Stimulated activated CD4-positive, alpha-beta T cell treated with anti-CD3 and anti-CD28 coated beads, Interleukin-4, amount 100 ng/mL, for 48 hours (primary cell): ENCODE measurements around the gene TSR1.
A peak's percentile ranks its signal among the peaks of the same experiment; 100 is the strongest.

Experiments
- DNase-seq, 2 donors: peaks; one replicate each; pipeline ENCODE4 v3.0.0-alpha.2; 2020; ENCODE audit warnings: low read depth in 2 of 2

Gene TSR1

DNA sequence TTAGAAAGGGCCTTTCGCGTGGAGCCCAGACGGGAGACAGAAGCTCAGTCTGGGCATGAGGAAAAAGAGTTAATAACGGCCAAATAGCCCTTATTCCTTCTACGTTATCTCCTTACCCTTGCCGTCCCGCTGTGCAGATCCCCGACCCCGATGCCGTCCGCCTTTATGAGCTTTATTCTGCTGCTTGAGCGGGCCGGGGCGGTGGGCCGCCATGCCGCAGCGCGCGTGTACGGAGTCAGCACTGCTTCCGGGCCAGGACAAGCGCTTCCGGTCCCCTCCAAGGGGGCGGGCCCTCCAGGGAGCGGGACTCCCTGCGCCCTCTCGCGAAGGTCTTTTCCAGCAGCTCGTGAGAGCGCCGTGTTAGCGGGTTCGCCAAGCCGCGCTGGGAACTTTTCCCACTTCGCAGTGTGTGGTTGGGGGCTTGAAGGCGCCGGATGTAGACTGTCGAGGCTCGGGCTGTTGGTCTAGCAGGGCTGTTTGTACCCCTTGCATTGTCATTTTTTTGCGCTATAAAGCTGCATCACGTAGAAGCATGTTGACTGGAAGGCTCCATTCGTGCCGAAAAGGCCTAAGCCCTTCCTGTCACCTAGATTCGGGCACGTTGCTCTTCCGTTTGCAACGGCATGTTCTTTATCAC is at the start of gene TSR1:
Gene TSR1 (minus strand): TSS at position 243 of the 637 bp plus-strand sequence. CDS start 30 bp downstream, at position 213.
- peak; percentile 82 to 90 for DNase-seq

GRCh38 chr17:2385240-2386210 is 49.3 kb upstream of the TSR1 start:
- no peak for DNase-seq

- no peak for DNase-seq
These were observed 48.3 kb upstream of the TSR1 start for GRCh38 chr17:2384439-2385127.

- no peak for DNase-seq
These were observed 47.4 kb upstream of the TSR1 start for GRCh38 chr17:2383628-2384167.

DNA sequence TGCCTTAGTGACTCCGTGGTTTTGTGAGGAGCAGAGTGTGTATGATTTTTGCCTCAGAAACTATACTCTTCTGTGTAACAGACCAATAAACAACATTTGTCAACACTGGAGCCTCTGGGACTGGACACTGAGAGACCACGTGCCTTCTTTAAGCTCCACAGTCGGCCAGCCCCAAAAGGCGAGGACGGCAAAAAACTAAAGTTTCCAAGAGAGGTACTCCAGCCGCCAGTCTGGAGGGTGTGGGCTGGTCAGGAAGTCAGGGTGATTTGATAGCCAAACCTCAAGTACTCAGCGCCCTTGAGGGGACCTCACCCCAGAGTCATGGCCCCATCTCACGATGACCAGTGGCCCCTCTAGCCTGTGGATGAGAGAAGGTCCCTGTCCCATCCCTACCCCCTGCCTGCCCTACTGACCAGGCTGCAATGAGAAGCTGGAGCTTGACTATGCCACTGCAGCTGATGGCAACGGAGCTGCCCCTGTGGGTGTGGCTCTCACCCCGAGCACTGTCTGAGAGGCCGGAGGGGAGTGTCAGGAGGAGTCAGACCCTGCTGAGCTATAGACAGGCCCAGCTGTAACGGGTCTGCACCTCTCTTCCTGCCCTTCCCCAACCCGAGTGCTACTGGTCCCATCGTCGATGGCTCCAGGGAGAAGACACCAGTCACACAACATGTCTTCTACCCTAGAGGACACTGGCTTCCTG is 44.8 kb upstream of the TSR1 start:
- no peak for DNase-seq

DNA sequence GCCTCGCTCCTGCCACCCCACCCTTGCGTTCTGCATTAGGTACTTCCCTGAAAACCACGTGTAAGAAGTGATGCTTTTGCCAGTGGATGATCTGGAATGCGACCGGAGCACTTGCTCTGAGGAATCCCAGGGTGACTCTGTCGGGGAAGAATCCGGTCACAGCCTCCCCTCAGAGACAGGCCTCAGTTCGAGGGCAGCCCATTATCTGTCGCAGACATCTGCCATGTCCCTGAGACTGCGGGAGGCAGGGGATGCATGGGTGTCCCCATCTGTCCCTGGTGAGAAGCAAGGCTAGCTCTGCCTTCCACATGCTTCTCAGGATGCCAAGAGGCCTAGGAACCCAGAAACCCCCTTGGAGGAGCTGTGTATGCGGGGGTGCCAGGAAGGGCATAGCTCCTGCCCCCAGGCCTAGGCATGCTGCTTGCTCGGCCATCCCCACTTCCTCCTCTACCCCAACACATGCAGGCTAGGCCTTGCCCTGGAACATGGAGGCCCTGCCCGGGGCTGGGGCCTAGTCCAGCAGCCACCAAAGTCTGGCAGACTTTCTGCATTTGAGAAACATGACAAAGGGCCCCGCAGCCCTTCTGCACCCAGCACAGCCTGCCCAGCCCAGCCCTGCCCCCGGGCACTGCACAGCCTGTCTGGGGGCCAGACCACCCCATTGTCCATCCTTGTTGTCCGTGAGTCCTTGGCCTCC is 44.1 kb upstream of the TSR1 start:
- no peak for DNase-seq

GRCh38 chr17:2379489-2380225 is 43.4 kb upstream of the TSR1 start:
- no peak for DNase-seq

DNA sequence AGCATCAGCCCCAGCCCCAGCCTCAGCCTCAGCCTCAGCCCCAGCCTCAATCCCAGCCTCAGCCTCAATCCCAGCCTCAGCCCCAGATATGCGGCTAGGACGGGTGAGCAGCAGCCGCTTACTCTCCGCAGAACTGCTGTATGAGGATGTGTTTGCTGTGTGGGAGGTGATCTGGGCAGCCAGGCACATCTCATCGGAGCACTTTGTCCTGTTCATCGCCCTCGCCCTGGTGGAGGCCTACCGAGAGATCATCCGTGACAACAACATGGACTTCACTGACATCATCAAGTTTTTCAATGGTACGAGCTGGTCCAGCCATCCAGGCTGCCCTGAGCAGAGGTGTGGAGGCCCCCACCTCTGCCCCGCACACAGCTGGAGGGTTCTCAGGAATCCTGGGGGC is 42.6 kb upstream of the TSR1 start:
- DNase-seq = no peak

- no peak for DNase-seq
These were observed 41.4 kb upstream of the TSR1 start for GRCh38 chr17:2377659-2378058.

- DNase-seq = no peak
These were observed 39.9 kb upstream of the TSR1 start for GRCh38 chr17:2376107-2376506.

GRCh38 chr17:2375406-2375805 is 39.1 kb upstream of the TSR1 start:
- DNase-seq = no peak

DNA sequence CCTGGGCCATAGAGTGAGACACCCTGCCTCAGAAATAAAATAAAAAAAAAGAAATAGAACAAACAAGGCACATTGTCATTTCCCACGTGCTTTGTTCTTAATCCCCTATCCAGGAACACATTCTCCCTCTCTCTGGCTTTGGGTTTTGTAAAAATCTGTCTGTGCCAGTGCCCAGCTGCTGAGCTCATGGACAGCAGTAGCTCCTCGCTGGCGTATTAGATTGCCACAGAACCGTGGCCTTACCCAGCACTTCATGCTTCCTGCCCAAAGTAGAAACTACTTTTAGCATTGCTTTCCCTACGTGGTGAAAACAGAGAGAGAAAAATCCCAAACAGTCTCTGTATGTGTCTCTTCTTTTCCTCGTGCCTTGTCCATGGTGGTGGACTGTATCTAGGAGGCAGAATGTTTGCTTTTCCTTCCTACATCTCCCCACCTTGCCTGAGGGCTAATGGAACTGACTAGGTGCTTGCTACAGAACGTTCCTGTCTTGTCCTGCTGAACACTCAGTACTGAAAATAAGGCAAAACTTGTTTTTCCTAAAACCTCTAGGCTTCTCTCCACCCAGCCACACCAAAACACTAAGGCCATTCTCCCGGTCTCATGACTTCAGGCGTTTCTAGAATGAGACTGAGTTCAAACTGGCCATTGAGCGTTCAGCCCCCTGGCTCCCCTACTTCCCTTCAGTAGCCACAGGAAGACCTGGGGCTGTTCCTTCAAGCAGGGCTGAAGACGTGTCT is 38.5 kb upstream of the TSR1 start:
- no peak for DNase-seq

DNA sequence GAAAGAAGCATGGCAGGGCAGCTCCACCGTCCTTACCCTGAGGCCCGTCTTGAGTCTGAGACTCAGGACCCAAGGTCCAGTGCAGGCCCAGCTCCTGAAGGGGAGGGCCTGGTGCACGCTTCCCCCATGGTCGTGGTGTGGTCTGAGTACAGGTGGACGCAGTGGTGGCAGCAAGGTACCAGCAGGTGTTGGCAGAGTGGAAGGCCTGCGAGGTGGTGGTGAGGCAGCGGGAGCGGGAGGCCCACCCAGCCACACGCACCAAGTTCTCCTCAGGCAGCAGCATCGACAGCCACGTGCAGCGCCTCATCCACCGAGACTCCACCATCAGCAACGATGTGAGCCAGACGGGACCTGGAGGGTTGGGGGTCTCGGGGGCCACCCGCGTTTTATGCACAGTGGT is 36.9 kb upstream of the TSR1 start:
- no peak for DNase-seq

- DNase-seq = no peak
These were observed 36.4 kb upstream of the TSR1 start for GRCh38 chr17:2372681-2373080.

- no peak for DNase-seq
These were observed 35.9 kb upstream of the TSR1 start for GRCh38 chr17:2372180-2372579.

GRCh38 chr17:2371183-2372130 is 35.2 kb upstream of the TSR1 start:
- DNase-seq = no peak

DNA sequence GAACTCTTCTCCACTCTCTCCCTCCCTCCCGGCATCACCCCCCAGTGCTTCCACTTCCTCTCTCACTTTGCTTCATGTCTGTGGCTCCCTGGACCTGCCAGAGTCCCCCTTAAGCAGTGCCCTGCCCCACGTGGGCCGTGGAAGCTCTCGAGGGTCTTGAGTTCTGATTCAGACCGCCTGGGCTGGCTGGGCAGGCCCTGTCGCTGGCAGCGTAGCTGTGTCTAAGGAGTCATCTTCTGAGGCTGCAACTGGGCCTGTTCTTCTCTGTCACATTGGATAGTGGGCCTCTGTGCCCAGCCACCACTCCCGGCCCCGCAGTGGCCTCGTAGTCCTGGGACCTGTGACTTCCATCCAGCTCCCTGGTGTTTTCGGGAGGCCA is 33.9 kb upstream of the TSR1 start:
- DNase-seq = no peak

GRCh38 chr17:2369551-2370210 is 33.4 kb upstream of the TSR1 start:
- no peak for DNase-seq
